NCI-H146 treated with DMSO at 0.1 percent for 48 hours (cell line): ENCODE data around the gene BID.

Experiments
- DNase-seq: peaks from one replicate; lab custom pipeline; 2025; ENCODE audit not compliant: unreplicated experiment; lab: John Stamatoyannopoulos, UW

The BID gene

GRCh38 chr22:17803609-17804270 is 29.5 kb upstream of the BID start:
- no peak for DNase-seq

- DNase-seq: no peak
These were observed 28.6 kb upstream of the BID start for GRCh38 chr22:17802822-17803221.

- no peak for DNase-seq
These were observed 28.1 kb upstream of the BID start for GRCh38 chr22:17802411-17802810.

- no peak for DNase-seq
These were observed 23.7 kb upstream of the BID start for GRCh38 chr22:17797721-17798559.

GRCh38 chr22:17796695-17797094 is 22.4 kb upstream of the BID start:
- no peak for DNase-seq

- DNase-seq: no peak
These were observed 21.6 kb upstream of the BID start for GRCh38 chr22:17795661-17796548.

GRCh38 chr22:17794726-17795542 is 20.7 kb upstream of the BID start:
- DNase-seq: no peak

GRCh38 chr22:17792854-17793434 is 18.7 kb upstream of the BID start:
- DNase-seq: no peak

- no peak for DNase-seq
These were observed 18.0 kb upstream of the BID start for GRCh38 chr22:17792299-17792698.

GRCh38 chr22:17791196-17791595 is 16.9 kb upstream of the BID start:
- no peak for DNase-seq

GRCh38 chr22:17789379-17790200 is 15.3 kb upstream of the BID start:
- no peak for DNase-seq

GRCh38 chr22:17788528-17789378 is 14.5 kb upstream of the BID start:
- DNase-seq: no peak

GRCh38 chr22:17787716-17788330 is 13.6 kb upstream of the BID start:
- DNase-seq: no peak

GRCh38 chr22:17787241-17787640 is 13.0 kb upstream of the BID start:
- DNase-seq: no peak

GRCh38 chr22:17786435-17787161 is 12.3 kb upstream of the BID start:
- peak; percentile 46 for DNase-seq

- no peak for DNase-seq
These were observed 11.2 kb upstream of the BID start for GRCh38 chr22:17785185-17786184.
